DMS 273 treated with DMSO at 0.1 percent for 48 hours (cell line): ENCODE results near the gene VSIR.

Experiments
- DNase-seq: peaks from one replicate; lab custom pipeline; 2025; lab: John Stamatoyannopoulos, UW

Gene VSIR

GRCh38 chr10:71713135-71714030, 59.9 kb downstream of the VSIR start:
- peak; percentile 27 for DNase-seq

GRCh38 chr10:71712572-71713134, 60.7 kb downstream of the VSIR start:
- no peak for DNase-seq

- DNase-seq, result no peak
Measured at GRCh38 chr10:71712170-71712569, 61.1 kb downstream of the VSIR start.

GRCh38 chr10:71711052-71711623, 62.2 kb downstream of the VSIR start:
- DNase-seq, result no peak

- no peak for DNase-seq
Measured at GRCh38 chr10:71710519-71710918, 62.8 kb downstream of the VSIR start.

- no peak for DNase-seq
Measured at GRCh38 chr10:71708897-71709882, 64.1 kb downstream of the VSIR start.

- no peak for DNase-seq
Measured at GRCh38 chr10:71708301-71708703, 65.0 kb downstream of the VSIR start.

GRCh38 chr10:71707240-71707789, 66.0 kb downstream of the VSIR start:
- no peak for DNase-seq

GRCh38 chr10:71706216-71707121, 66.9 kb downstream of the VSIR start:
- no peak for DNase-seq

GRCh38 chr10:71705582-71705981, 67.7 kb downstream of the VSIR start:
- DNase-seq, result no peak

GRCh38 chr10:71704816-71705215, 68.5 kb downstream of the VSIR start:
- no peak for DNase-seq

- DNase-seq, result no peak
Measured at GRCh38 chr10:71703577-71703976, 69.7 kb downstream of the VSIR start.

- no peak for DNase-seq
Measured at GRCh38 chr10:71701496-71702132, 71.7 kb downstream of the VSIR start.

- no peak for DNase-seq
Measured at GRCh38 chr10:71700731-71701368, 72.5 kb downstream of the VSIR start.

- DNase-seq, result no peak
Measured at GRCh38 chr10:71698737-71699136, 74.6 kb downstream of the VSIR start.

- DNase-seq, result no peak
Measured at GRCh38 chr10:71697938-71698709, 75.2 kb downstream of the VSIR start.
